Neural progenitor cell (in vitro differentiated cells): Measurements from ENCODE around the gene CAMKK2. TPM values are rescaled to one million over a fixed set of nuclear protein-coding genes. Genes with fewer than 3 reads are reported as not detected.

Experiments
- DNase-seq: peaks from one replicate; pipeline ENCODE4 v3.0.0-alpha.2; 2016; ENCODE audit warnings: low spot score
- H2AFZ ChIP-seq: fragments of 200-600 bp; sonication (generic); replicated peaks from 2 replicates; pipeline ENCODE4 v1.6.1; 2016; ENCODE audit warnings: antibody characterized with exemption
- H3F3A ChIP-seq: fragments of 200-600 bp; sonication (generic); 2 replicates; pipeline ENCODE4 v1.6.1; 2016; ENCODE audit warnings: antibody characterized with exemption, low read depth
- H3K27ac ChIP-seq: fragments of 200-600 bp; sonication (generic); 2 replicates; pipeline ENCODE4 v1.5.1; 2016; ENCODE audit warnings: mild to moderate bottlenecking
- H3K27me3 ChIP-seq: fragments of 200-600 bp; sonication (generic); 2 replicates; pipeline ENCODE4 v1.6.1; 2016; ENCODE audit warnings: mild to moderate bottlenecking, moderate library complexity
- H3K36me3 ChIP-seq: fragments of 200-600 bp; sonication (generic); 2 replicates; pipeline ENCODE4 v1.5.1; 2016
- H3K4me1 ChIP-seq: fragments of 200-600 bp; sonication (generic); 2 replicates; pipeline ENCODE4 v1.6.1; 2016; ENCODE audit warnings: mixed run types
- H3K4me2 ChIP-seq: fragments of 200-600 bp; sonication (generic); 2 replicates; pipeline ENCODE4 v1.6.1; 2016
- H3K4me3 ChIP-seq: fragments of 200-600 bp; sonication (generic); 2 replicates; pipeline ENCODE4 v1.5.1; 2016
- H3K79me2 ChIP-seq: fragments of 200-600 bp; sonication (generic); 2 replicates; pipeline ENCODE4 v1.6.1; 2016; ENCODE audit warnings: low read depth
- H3K9ac ChIP-seq: fragments of 200-600 bp; sonication (generic); 2 replicates; pipeline ENCODE4 v1.6.1; 2016
- H3K9me3 ChIP-seq: fragments of 200-600 bp; sonication (generic); 2 replicates; pipeline ENCODE4 v1.5.1; 2016; ENCODE audit warnings: low read depth
- H4K20me1 ChIP-seq: fragments of 200-600 bp; sonication (generic); 2 replicates; pipeline ENCODE4 v1.6.1; 2016; ENCODE audit warnings: low read depth
- H3K27ac Mint-ChIP-seq: 3 replicates; pipeline ENCODE4 v1.8.0; 2021; ENCODE audit warnings: mixed read lengths
- H3K27me3 Mint-ChIP-seq: 2 replicates; pipeline ENCODE4 v1.8.0; 2022; ENCODE audit warnings: low read depth, mild to moderate bottlenecking, inconsistent platforms, moderate library complexity, mixed read lengths; ENCODE audit not compliant: insufficient read depth
- H3K36me3 Mint-ChIP-seq: 3 replicates; pipeline ENCODE4 v1.8.0; 2021; ENCODE audit warnings: mixed read lengths
- H3K4me1 Mint-ChIP-seq: 3 replicates; pipeline ENCODE4 v1.8.0; 2021; ENCODE audit warnings: mixed read lengths
- H3K4me3 Mint-ChIP-seq: 3 replicates; pipeline ENCODE4 v1.8.0; 2021; ENCODE audit warnings: mild to moderate bottlenecking, moderate library complexity, mixed read lengths
- H3K9me3 Mint-ChIP-seq: 3 replicates; pipeline ENCODE4 v1.8.0; 2020; ENCODE audit warnings: mixed read lengths
- EZH2 ChIP-seq: fragments of 200-600 bp; sonication (generic); IDR thresholded peaks from 2 replicates; pipeline ENCODE4 v1.6.1; 2017; ENCODE audit warnings: antibody characterized with exemption, mild to moderate bottlenecking, moderate library complexity
- EZH2phosphoT487 ChIP-seq: fragments of 200-600 bp; sonication (generic); IDR thresholded peaks from 2 replicates; pipeline ENCODE4 v1.6.1; 2017; ENCODE audit warnings: antibody characterized with exemption
- total RNA-seq: library from RNA; depleted of rRNA; stranded (reverse); fragments of >200 nt; gene quantifications from 2 replicates; pipeline ENCODE4 v1.2.3, GENCODE V29; 2015; ENCODE audit warnings: low replicate concordance
- TF ChIP-seq, protein P1 (sequence below): fragments of 200-600 bp; sonication (generic); IDR thresholded peaks from 2 replicates; pipeline ENCODE4 v1.5.1; 2017; ENCODE audit warnings: antibody characterized with exemption, mild to moderate bottlenecking

CAMKK2 gene
- total RNA-seq, 1 donor from 2014 or later: 21.0 TPM

DNA sequence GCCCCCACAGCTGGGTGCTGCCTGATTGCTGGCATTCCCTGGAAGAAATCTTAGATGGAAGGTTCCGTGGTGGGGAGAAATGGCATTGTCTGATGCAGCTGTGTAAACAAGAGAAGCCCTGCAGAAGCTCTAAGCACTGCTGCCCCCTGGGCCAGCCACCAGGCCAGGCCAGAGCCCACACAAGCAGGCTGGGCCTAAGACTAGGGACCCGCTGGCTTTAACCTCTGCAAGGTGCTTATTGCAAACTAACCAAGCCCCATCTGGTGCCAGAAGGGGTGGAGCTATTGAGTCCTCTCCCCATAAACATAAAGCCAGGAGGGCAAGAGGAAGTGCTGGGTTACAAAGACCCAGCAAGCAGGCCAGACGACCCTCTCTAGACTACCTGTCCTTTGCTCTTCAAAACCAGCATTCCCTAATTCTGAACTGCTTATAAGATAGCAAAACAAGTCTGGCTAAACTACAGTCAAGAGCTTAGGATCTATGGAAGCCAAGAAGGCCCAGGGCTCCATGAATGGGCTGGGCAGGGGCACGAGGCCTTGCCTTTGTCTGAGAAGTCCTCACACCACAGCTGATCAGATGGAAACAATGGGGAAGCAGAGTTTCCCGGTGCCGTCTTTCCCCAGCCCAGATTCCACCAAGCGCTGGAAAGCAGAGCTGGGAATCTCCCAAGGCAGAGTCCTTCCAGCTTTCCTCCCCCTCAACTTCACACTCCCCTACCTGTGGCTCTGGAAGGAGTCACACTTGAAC lies 57.7 kb downstream of the CAMKK2 start:
- peaks cover 32% of the 10 kb centered on the region for H3K4me1 ChIP-seq
- peaks cover 23% of the 10 kb centered on the region for H3K4me1 Mint-ChIP-seq
- peaks cover 26% of the 10 kb centered on the region for H3F3A ChIP-seq
- no peak overlapping the region for H3K27ac Mint-ChIP-seq
- no peaks in the 10 kb centered on the region for H3K9me3 Mint-ChIP-seq
- no peaks in the 10 kb centered on the region for H3K9me3 ChIP-seq
- H4K20me1 ChIP-seq: no peaks in the 10 kb centered on the region
- no peak overlapping the region for H2AFZ ChIP-seq
- TF ChIP-seq, protein P1, sequence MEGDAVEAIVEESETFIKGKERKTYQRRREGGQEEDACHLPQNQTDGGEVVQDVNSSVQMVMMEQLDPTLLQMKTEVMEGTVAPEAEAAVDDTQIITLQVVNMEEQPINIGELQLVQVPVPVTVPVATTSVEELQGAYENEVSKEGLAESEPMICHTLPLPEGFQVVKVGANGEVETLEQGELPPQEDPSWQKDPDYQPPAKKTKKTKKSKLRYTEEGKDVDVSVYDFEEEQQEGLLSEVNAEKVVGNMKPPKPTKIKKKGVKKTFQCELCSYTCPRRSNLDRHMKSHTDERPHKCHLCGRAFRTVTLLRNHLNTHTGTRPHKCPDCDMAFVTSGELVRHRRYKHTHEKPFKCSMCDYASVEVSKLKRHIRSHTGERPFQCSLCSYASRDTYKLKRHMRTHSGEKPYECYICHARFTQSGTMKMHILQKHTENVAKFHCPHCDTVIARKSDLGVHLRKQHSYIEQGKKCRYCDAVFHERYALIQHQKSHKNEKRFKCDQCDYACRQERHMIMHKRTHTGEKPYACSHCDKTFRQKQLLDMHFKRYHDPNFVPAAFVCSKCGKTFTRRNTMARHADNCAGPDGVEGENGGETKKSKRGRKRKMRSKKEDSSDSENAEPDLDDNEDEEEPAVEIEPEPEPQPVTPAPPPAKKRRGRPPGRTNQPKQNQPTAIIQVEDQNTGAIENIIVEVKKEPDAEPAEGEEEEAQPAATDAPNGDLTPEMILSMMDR: peak; percentile 14
- TF ChIP-seq EZH2: no peak
- peak; percentile 67 for DNase-seq
- no peaks in the 10 kb centered on the region for H3K27me3 ChIP-seq
- H3K4me2 ChIP-seq: peak overlapping the region; percentile 40
- no peaks in the 10 kb centered on the region for H3K36me3 ChIP-seq
- H3K36me3 Mint-ChIP-seq: peaks cover 13% of the 10 kb centered on the region
- no peaks in the 10 kb centered on the region for H3K79me2 ChIP-seq
- peak overlapping the region; percentile 85 for H3K27ac ChIP-seq
- no peak overlapping the region for H3K4me3 ChIP-seq
- no peaks in the 10 kb centered on the region for H3K27me3 Mint-ChIP-seq
- H3K4me3 Mint-ChIP-seq: no peak overlapping the region
- no peak overlapping the region for H3K9ac ChIP-seq

DNA sequence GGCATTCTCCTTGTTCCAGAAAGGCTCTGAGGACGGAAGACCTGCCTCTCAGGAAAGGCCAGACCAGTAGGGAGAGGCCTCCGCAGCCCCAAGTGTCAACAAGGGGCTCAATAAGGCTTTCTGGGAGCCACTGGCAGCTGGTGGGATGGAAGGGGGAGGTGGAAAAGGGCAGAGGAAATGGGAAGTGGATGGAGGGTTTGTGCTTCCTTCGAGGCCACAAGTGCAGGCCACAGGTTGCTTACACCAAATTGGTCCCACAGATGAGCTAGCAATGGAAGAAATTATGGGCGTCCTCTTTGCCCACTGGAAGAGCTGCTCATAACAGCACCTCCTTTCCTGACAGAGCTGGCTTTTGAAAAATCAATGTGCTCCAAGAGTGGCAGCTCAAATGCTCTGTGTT lies 58.4 kb downstream of the CAMKK2 start:
- Histone ChIP-seq H2AFZ (no peak overlapping the region), H3K4me1 (peaks cover 32% of the 10 kb centered on the region), H3K4me3 (no peak overlapping the region), H3K79me2 (no peaks in the 10 kb centered on the region), H3F3A (peaks cover 26% of the 10 kb centered on the region), H3K27me3 (no peaks in the 10 kb centered on the region), H4K20me1 (no peaks in the 10 kb centered on the region), H3K36me3 (no peaks in the 10 kb centered on the region), H3K9me3 (no peaks in the 10 kb centered on the region), H3K9ac (no peak overlapping the region), H3K27ac (peak overlapping the region; percentile 85), H3K4me2 (peak overlapping the region; percentile 40)
- DNase-seq: no peak
- Mint-ChIP-seq H3K4me1 (peaks cover 23% of the 10 kb centered on the region), H3K4me3 (no peak overlapping the region), H3K9me3 (no peaks in the 10 kb centered on the region), H3K27ac (no peak overlapping the region), H3K27me3 (no peaks in the 10 kb centered on the region), H3K36me3 (peaks cover 6% of the 10 kb centered on the region)
- TF ChIP-seq, protein P1: no peak
- TF ChIP-seq EZH2 (no peak), EZH2phosphoT487 (no peak)

DNA sequence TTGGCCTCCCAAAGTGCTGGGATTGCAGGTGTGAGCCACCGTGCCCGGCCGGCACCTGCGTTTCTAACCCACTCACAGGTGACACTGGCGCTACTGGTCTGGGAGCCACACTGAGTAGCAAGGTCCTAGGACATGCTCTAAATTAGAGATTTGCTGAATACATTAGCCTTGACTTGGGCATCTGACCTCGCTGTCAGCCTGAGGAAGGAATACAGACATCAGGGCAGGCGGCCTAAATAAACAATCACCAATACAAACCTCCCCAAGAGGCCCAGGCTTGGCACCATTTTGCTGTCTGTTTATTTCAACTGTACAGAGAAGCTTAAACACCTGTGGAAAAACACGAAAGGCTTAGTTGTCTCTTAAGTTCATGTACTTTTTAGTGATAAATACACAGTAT lies 59.1 kb downstream of the CAMKK2 start:
- Histone ChIP-seq H3F3A (peaks cover 26% of the 10 kb centered on the region), H3K27me3 (no peaks in the 10 kb centered on the region), H3K4me1 (peaks cover 32% of the 10 kb centered on the region), H3K9ac (no peak overlapping the region), H3K36me3 (no peaks in the 10 kb centered on the region), H4K20me1 (no peaks in the 10 kb centered on the region), H2AFZ (no peak overlapping the region), H3K4me3 (no peak overlapping the region), H3K27ac (peak overlapping the region; percentile 85), H3K9me3 (no peaks in the 10 kb centered on the region), H3K4me2 (peak overlapping the region; percentile 40), H3K79me2 (no peaks in the 10 kb centered on the region)
- H3K36me3 Mint-ChIP-seq: peaks cover 8% of the 10 kb centered on the region
- DNase-seq: no peak
- H3K9me3 Mint-ChIP-seq: no peaks in the 10 kb centered on the region
- H3K4me1 Mint-ChIP-seq: peaks cover 23% of the 10 kb centered on the region
- TF ChIP-seq, protein P1: no peak
- TF ChIP-seq EZH2phosphoT487 (no peak), EZH2 (no peak)
- H3K27ac Mint-ChIP-seq: no peak overlapping the region
- H3K4me3 Mint-ChIP-seq: no peak overlapping the region
- H3K27me3 Mint-ChIP-seq: no peaks in the 10 kb centered on the region
